ENCODE measurements around the gene ZNF662. TPM values are rescaled to one million over a fixed set of nuclear protein-coding genes. Genes with fewer than 3 reads are reported as not detected.

Gene ZNF662
- total and polyA plus RNA-seq, 2 donors (not counting 1 experiment from before 2014, with no cell fraction given) = 1.2 to 5.6 TPM

DNA sequence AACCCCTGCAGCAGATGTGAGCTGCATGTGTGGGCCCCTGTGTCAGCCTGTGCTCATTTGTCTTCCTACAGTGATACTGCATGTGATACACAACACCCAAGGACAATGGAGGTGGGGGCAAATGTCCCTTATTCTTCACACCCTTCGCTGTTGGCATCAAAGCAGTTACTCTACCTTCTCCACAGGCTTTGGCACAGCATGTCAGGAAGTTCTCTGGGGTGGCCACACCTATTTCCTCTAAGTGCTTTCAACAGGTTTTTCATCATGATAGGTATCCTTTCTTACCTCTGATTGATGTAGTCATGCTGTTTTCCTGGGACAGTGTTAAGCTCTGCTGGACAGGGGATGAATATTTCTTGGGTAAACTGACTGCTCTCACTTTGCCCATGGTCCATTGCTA, 29.5 kb downstream of the ZNF662 start:
- Histone ChIP-seq H3K27ac (ENCODE audit: insufficient read depth, low read length) (no peak overlapping the region), H3K4me2 (ENCODE audit: extremely low read depth, insufficient read depth, low read length) (no peak overlapping the region), H4K20me1 (ENCODE audit: control insufficient read depth, extremely low read depth, insufficient read depth, low read length) (no peaks in the 10 kb centered on the region), H2AFZ (ENCODE audit: low read length) (no peak overlapping the region), H3K79me2 (ENCODE audit: control insufficient read depth, insufficient read depth, low read length) (no peaks in the 10 kb centered on the region), H3K27me3 (ENCODE audit: control insufficient read depth, insufficient read depth, low read length) (no peaks in the 10 kb centered on the region), H3K4me1 (ENCODE audit: control insufficient read depth, extremely low read depth, insufficient read depth, low read length) (no peaks in the 10 kb centered on the region), H3K36me3 (ENCODE audit: control insufficient read depth, insufficient read depth, low read length) (no peaks in the 10 kb centered on the region), H3K9ac (ENCODE audit: insufficient read depth, low read length) (no peak overlapping the region), H3K4me3 (replicated peaks in 1 of 4; ENCODE audit: control extremely low read depth in 1 of 4, insufficient read depth in 1 of 4, low read depth in 3 of 4, low read length in 4 of 4) (peak overlapping the region in 1 of 4 experiments; percentile 59), H3K9me3 (ENCODE audit: control insufficient read depth, insufficient read depth, low read depth, low read length) (no peaks in the 10 kb centered on the region)
- TF ChIP-seq, protein P1, sequence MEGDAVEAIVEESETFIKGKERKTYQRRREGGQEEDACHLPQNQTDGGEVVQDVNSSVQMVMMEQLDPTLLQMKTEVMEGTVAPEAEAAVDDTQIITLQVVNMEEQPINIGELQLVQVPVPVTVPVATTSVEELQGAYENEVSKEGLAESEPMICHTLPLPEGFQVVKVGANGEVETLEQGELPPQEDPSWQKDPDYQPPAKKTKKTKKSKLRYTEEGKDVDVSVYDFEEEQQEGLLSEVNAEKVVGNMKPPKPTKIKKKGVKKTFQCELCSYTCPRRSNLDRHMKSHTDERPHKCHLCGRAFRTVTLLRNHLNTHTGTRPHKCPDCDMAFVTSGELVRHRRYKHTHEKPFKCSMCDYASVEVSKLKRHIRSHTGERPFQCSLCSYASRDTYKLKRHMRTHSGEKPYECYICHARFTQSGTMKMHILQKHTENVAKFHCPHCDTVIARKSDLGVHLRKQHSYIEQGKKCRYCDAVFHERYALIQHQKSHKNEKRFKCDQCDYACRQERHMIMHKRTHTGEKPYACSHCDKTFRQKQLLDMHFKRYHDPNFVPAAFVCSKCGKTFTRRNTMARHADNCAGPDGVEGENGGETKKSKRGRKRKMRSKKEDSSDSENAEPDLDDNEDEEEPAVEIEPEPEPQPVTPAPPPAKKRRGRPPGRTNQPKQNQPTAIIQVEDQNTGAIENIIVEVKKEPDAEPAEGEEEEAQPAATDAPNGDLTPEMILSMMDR (conservative IDR thresholded peaks at IDR 0.05 in 1 of 2, IDR thresholded peaks at IDR 0.05 in 1 of 2; ENCODE audit: low read depth in 1 of 2, low read length in 2 of 2) = no peak
- TF ChIP-seq EZH2 (IDR thresholded peaks at IDR 0.05; ENCODE audit: low read length, missing control alignments) = no peak
- no peak for DNase-seq (ENCODE audit: low read depth in 2 of 2)

DNA sequence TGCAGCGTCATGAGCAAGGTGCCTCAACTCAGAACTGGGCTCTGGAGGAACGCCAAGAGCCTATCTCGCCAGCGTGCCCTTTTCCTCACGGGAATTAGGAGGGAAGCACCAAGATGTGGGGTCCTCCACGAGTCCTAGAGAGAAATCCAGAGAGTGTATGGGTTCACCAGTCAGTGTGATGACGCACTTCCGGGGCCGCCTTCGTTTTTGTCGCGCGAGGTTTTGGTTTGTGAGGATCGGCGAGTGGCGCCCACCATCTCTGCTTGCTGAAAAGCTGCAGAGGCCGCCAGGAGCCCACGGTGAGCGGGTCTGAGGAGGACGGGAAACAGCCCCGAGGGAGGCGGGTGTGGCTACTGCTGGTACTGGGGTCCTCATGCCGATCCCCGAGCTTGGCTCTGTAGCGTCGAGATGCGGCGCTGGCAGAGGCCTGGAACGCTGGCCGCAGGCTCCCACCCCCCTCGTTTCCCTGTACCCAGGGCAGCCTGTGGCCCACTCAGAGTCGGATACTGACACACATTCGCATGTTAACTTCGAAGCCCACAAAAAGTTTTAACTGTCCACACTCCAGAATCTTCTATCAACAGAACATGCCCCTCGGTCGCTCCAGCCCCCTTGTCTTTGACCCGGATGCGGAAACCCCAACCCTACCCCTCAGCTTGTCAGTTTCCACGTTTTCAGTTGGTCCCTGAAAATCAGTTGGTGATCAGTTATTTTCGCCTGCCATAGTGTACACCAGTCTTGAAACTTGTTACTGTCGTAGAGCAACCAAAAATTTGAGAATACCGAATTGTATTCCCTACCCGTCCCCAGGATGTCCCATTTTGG, 30.4 kb downstream of the ZNF662 start:
- Histone ChIP-seq H3K27me3 (ENCODE audit: control insufficient read depth, insufficient read depth, low read length) (no peaks in the 10 kb centered on the region), H3K4me3 (replicated peaks in 1 of 4; ENCODE audit: control extremely low read depth in 1 of 4, insufficient read depth in 1 of 4, low read depth in 3 of 4, low read length in 4 of 4) (peak overlapping the region; percentile 34 to 59 (median 50)), H3K9ac (ENCODE audit: insufficient read depth, low read length) (peak overlapping the region; percentile 23), H3K4me1 (ENCODE audit: control insufficient read depth, extremely low read depth, insufficient read depth, low read length) (no peaks in the 10 kb centered on the region), H2AFZ (ENCODE audit: low read length) (peak overlapping the region; percentile 66), H3K36me3 (ENCODE audit: control insufficient read depth, insufficient read depth, low read length) (no peaks in the 10 kb centered on the region), H3K79me2 (ENCODE audit: control insufficient read depth, insufficient read depth, low read length) (no peaks in the 10 kb centered on the region), H3K9me3 (ENCODE audit: control insufficient read depth, insufficient read depth, low read depth, low read length) (no peaks in the 10 kb centered on the region), H3K4me2 (ENCODE audit: extremely low read depth, insufficient read depth, low read length) (peak overlapping the region; percentile 44), H3K27ac (ENCODE audit: insufficient read depth, low read length) (peak overlapping the region; percentile 20), H4K20me1 (ENCODE audit: control insufficient read depth, extremely low read depth, insufficient read depth, low read length) (no peaks in the 10 kb centered on the region)
- peak; percentile 45 to 61 for DNase-seq (ENCODE audit: low read depth in 2 of 2)
- TF ChIP-seq, protein P1 (conservative IDR thresholded peaks at IDR 0.05 in 1 of 2, IDR thresholded peaks at IDR 0.05 in 1 of 2; ENCODE audit: low read depth in 1 of 2, low read length in 2 of 2) = no peak
- TF ChIP-seq EZH2 (IDR thresholded peaks at IDR 0.05; ENCODE audit: low read length, missing control alignments) = no peak

DNA sequence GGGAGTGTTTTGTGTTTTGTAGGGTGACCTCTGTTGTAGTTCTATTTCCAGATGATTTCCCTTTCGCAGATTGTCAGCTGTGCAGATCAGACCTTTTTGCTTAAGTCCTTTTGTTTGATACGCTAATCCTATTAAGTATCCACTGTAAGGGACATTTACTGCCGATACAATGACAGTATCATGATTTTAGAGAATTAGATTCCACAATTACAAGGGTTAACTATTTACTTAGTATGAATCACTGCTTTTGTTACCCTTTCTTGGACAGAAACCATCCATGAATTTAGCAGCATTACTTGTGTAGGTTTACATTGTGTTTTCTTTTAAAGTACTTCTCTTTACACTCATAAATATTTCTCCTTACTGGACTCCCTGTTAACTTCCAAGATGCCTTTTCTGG, 31.4 kb downstream of the ZNF662 start:
- Histone ChIP-seq H3K4me1 (ENCODE audit: control insufficient read depth, extremely low read depth, insufficient read depth, low read length) (no peaks in the 10 kb centered on the region), H3K9me3 (ENCODE audit: control insufficient read depth, insufficient read depth, low read depth, low read length) (no peaks in the 10 kb centered on the region), H3K27me3 (ENCODE audit: control insufficient read depth, insufficient read depth, low read length) (no peaks in the 10 kb centered on the region), H4K20me1 (ENCODE audit: control insufficient read depth, extremely low read depth, insufficient read depth, low read length) (no peaks in the 10 kb centered on the region), H3K4me2 (ENCODE audit: extremely low read depth, insufficient read depth, low read length) (no peak overlapping the region), H3K36me3 (ENCODE audit: control insufficient read depth, insufficient read depth, low read length) (no peaks in the 10 kb centered on the region), H3K79me2 (ENCODE audit: control insufficient read depth, insufficient read depth, low read length) (no peaks in the 10 kb centered on the region), H3K9ac (ENCODE audit: insufficient read depth, low read length) (no peak overlapping the region), H3K27ac (ENCODE audit: insufficient read depth, low read length) (no peak overlapping the region), H2AFZ (ENCODE audit: low read length) (no peak overlapping the region), H3K4me3 (replicated peaks in 1 of 4; ENCODE audit: control extremely low read depth in 1 of 4, insufficient read depth in 1 of 4, low read depth in 3 of 4, low read length in 4 of 4) (no peak overlapping the region)
- no peak for DNase-seq (ENCODE audit: low read depth in 2 of 2)
- TF ChIP-seq EZH2 (IDR thresholded peaks at IDR 0.05; ENCODE audit: low read length, missing control alignments) = no peak
- TF ChIP-seq, protein P1 (conservative IDR thresholded peaks at IDR 0.05 in 1 of 2, IDR thresholded peaks at IDR 0.05 in 1 of 2; ENCODE audit: low read depth in 1 of 2, low read length in 2 of 2) = no peak

All from fibroblast of lung (primary cell).